MCF 10A (cell line): ENCODE results near the gene CFAP126. TPM values are rescaled to one million over a fixed set of nuclear protein-coding genes. Genes with fewer than 3 reads are reported as not detected.

Experiments used
- BruUV-seq: library from RNA; stranded (reverse); fragments of 400-500 nt; replicated peaks from 2 replicates; lab custom pipeline; 2021; lab: Mats Ljungman, UMichigan
- CTCF ChIA-PET: fragments of 300-600 bp; sonication (Branson Sonifier 250); formaldehyde crosslinking; extraction: SDS; loops from one replicate; lab custom pipeline; 2021; ENCODE audit warnings: antibody characterized with exemption, inconsistent platforms; lab: Yijun Ruan, JAX
- POLR2A ChIA-PET: fragments of 300-600, 350-650 bp; sonication (Branson Sonifier 250); formaldehyde crosslinking; extraction: SDS; loops from one replicate; lab custom pipeline; 2020; ENCODE audit warnings: antibody characterized with exemption, inconsistent platforms; lab: Yijun Ruan, JAX
- DNase-seq: peaks from one replicate; pipeline ENCODE4 v3.0.0-alpha.2; 2018; ENCODE audit not compliant: unreplicated experiment
- H3K27ac Mint-ChIP-seq: one replicate; pipeline ENCODE4 v1.8.0; 2022; ENCODE audit warnings: mild to moderate bottlenecking, low read depth, mixed read lengths; ENCODE audit not compliant: unreplicated experiment
- H3K27me3 Mint-ChIP-seq: one replicate; pipeline ENCODE4 v1.8.0; 2022; ENCODE audit warnings: mixed read lengths; ENCODE audit not compliant: insufficient read depth, unreplicated experiment
- H3K36me3 Mint-ChIP-seq: one replicate; pipeline ENCODE4 v1.8.0; 2022; ENCODE audit warnings: mild to moderate bottlenecking, moderate library complexity, mixed read lengths; ENCODE audit not compliant: insufficient read depth, unreplicated experiment
- H3K4me1 Mint-ChIP-seq: one replicate; pipeline ENCODE4 v1.8.0; 2022; ENCODE audit warnings: mixed read lengths; ENCODE audit not compliant: insufficient read depth, unreplicated experiment
- H3K4me3 Mint-ChIP-seq: one replicate; pipeline ENCODE4 v1.8.0; 2022; ENCODE audit warnings: mild to moderate bottlenecking, moderate library complexity, mixed read lengths; ENCODE audit not compliant: unreplicated experiment
- H3K9me3 Mint-ChIP-seq: one replicate; pipeline ENCODE4 v1.8.0; 2022; ENCODE audit warnings: mixed read lengths; ENCODE audit not compliant: unreplicated experiment
- CTCF ChIP-seq: fragments of 200-600 bp; IDR thresholded peaks from one replicate; pipeline ENCODE4 v1.8.0; 2022; ENCODE audit warnings: antibody characterized with exemption, mild to moderate bottlenecking; ENCODE audit not compliant: unreplicated experiment
- intact Hi-C: fragments of 100-400 bp; cut with micrococcal nuclease; formaldehyde crosslinking; loops from 2 replicates; pipeline ENCODE4 v1.14.1; 2022
- total RNA-seq: library from RNA; stranded (reverse); gene quantifications from 2 replicates; pipeline ENCODE4 v1.2.3, GENCODE V29; 2022

CFAP126 gene
- total RNA-seq, 1 experiment from 2014 or later = not detected

- no TSS peak for BruUV-seq
- DNase-seq = no peak
- TF ChIP-seq CTCF = no peak
- Mint-ChIP-seq H3K27ac (peak overlapping the region; percentile 99), H3K9me3 (no peaks in the 10 kb centered on the region), H3K36me3 (no peaks in the 10 kb centered on the region), H3K4me1 (peaks cover 18% of the 10 kb centered on the region), H3K4me3 (peak overlapping the region; percentile 88), H3K27me3 (no peaks in the 10 kb centered on the region)
- ChIA-PET CTCF (interaction anchor here (0.7 to 16.1 kb wide), 6 partner anchors 8 to 207 kb away, joined by 3 to 339 read pairs (median 6); partner anchors contain the start of genes APOA2, NDUFS2 and TOMM40L), POLR2A (interaction anchor here (0.7 to 3.6 kb wide), 11 partner anchors 10 to 361 kb away, joined by 3 to 43 read pairs (median 11); partner anchors contain the start of genes ADAMTS4, DUSP12, NDUFS2 and SDHC)
- intact Hi-C loops = no loop called here
These were observed 21.0 kb upstream of the CFAP126 start for GRCh38 chr1:161388639-161389038.

GRCh38 chr1:161382214-161383019, 14.7 kb upstream of the CFAP126 start:
- POLR2A ChIA-PET = interaction anchor here (0.6 to 4.0 kb wide), 14 partner anchors 17 to 265 kb away, joined by 3 to 33 read pairs (median 6); partner anchors contain the start of genes NDUFS2, SDHC and TOMM40L
- H3K4me1 Mint-ChIP-seq = peaks cover 22% of the 10 kb centered on the region
- CTCF ChIA-PET = interaction anchor here (0.6 to 16.1 kb wide), 68 partner anchors 8 to 966 kb away, joined by 3 to 339 read pairs (median 6); partner anchors contain the start of genes ADAMTS4, APOA2, CFAP126 and DUSP12
- H3K36me3 Mint-ChIP-seq = no peaks in the 10 kb centered on the region
- peak overlapping the region; percentile 37 for H3K27ac Mint-ChIP-seq
- DNase-seq = peak; percentile 78
- intact Hi-C loops = loop anchor here (1.0 to 2.0 kb wide), 4 partner anchors 68 to 190 kb away; partner anchors contain the start of gene SDHC
- peak; percentile 68 for TF ChIP-seq CTCF
- H3K4me3 Mint-ChIP-seq = peak overlapping the region; percentile 11
- no peaks in the 10 kb centered on the region for H3K27me3 Mint-ChIP-seq
- TSS peak; percentile 56 for BruUV-seq
- H3K9me3 Mint-ChIP-seq = no peaks in the 10 kb centered on the region

- H3K9me3 Mint-ChIP-seq = no peaks in the 10 kb centered on the region
- DNase-seq = no peak
- BruUV-seq = no TSS peak
- POLR2A ChIA-PET = interaction anchor here (0.9 to 4.0 kb wide), 9 partner anchors 18 to 265 kb away, joined by 3 to 33 read pairs (median 7); partner anchors contain the start of genes NDUFS2, SDHC and TOMM40L
- no peak overlapping the region for H3K4me3 Mint-ChIP-seq
- H3K27ac Mint-ChIP-seq = peak overlapping the region; percentile 37
- CTCF ChIA-PET = interaction anchor here (0.6 to 16.1 kb wide), 69 partner anchors 7 to 655 kb away, joined by 3 to 339 read pairs (median 6); partner anchors contain the start of genes ADAMTS4, APOA2, CFAP126 and DUSP12
- no peak for TF ChIP-seq CTCF
- H3K4me1 Mint-ChIP-seq = peaks cover 22% of the 10 kb centered on the region
- no peaks in the 10 kb centered on the region for H3K36me3 Mint-ChIP-seq
- H3K27me3 Mint-ChIP-seq = no peaks in the 10 kb centered on the region
- intact Hi-C loops = loop anchor here (1.0 to 2.0 kb wide), 4 partner anchors 67 to 189 kb away; partner anchors contain the start of gene SDHC
These were observed 14.0 kb upstream of the CFAP126 start for GRCh38 chr1:161381707-161382106.
